Astrocyte of the spinal cord (primary cell): ENCODE results near the gene GLYAT.

ENCODE experiments used
- DNase-seq: peaks from one replicate; pipeline ENCODE4 v3.0.0; 2011; ENCODE audit warnings: low read depth, low spot score
- H3K4me3 ChIP-seq: 2 replicates; pipeline ENCODE4 v1.5.1; 2011; ENCODE audit warnings: low read depth, mild to moderate bottlenecking, low read length, moderate library complexity
- in situ Hi-C: cut with HindIII; loops from 2 replicates; pipeline ENCODE4 v1.10.0; 2017; ENCODE audit warnings: low sequenced_read_pairs
- TF ChIP-seq, protein P1 (sequence below): IDR thresholded peaks from 2 replicates; pipeline ENCODE4 v1.5.1; 2012; ENCODE audit warnings: low read depth, mild to moderate bottlenecking, low read length, inconsistent platforms

The GLYAT gene

DNA sequence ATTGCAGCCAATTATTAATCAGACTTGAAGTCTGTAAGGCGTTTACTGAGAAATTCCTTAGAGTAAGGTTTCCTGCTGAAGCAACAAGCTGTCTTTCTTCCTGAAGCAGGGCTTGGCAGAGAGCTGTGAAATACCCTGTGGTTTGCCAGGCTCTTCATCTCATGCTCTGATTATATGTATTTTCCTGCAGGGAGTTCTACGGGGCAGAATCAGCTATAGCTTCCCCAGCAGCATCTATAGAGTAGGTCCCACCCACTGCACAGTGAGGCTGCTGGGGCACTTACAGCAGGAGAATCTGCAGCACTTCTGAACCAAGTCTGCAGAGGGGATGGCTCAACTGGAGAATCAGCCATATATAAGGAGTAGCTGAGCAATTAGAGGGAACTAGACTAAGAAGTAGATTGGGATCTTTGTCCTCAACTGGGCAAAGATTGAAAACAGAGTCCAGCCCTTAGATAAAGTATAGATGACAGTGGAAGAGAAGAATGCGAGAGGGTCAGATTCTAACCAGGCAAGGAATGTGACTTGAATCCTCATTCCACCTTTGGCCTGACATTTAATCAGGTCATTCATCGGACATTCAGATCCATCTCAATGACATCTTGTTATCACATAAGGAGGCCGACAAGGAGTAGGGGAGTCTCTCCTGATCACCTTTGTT, 71.7 kb downstream of the GLYAT start:
- TF ChIP-seq, protein P1, sequence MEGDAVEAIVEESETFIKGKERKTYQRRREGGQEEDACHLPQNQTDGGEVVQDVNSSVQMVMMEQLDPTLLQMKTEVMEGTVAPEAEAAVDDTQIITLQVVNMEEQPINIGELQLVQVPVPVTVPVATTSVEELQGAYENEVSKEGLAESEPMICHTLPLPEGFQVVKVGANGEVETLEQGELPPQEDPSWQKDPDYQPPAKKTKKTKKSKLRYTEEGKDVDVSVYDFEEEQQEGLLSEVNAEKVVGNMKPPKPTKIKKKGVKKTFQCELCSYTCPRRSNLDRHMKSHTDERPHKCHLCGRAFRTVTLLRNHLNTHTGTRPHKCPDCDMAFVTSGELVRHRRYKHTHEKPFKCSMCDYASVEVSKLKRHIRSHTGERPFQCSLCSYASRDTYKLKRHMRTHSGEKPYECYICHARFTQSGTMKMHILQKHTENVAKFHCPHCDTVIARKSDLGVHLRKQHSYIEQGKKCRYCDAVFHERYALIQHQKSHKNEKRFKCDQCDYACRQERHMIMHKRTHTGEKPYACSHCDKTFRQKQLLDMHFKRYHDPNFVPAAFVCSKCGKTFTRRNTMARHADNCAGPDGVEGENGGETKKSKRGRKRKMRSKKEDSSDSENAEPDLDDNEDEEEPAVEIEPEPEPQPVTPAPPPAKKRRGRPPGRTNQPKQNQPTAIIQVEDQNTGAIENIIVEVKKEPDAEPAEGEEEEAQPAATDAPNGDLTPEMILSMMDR: no peak
- DNase-seq: no peak
- H3K4me3 ChIP-seq: no peak overlapping the region
- in situ Hi-C loops: no loop called here

DNA sequence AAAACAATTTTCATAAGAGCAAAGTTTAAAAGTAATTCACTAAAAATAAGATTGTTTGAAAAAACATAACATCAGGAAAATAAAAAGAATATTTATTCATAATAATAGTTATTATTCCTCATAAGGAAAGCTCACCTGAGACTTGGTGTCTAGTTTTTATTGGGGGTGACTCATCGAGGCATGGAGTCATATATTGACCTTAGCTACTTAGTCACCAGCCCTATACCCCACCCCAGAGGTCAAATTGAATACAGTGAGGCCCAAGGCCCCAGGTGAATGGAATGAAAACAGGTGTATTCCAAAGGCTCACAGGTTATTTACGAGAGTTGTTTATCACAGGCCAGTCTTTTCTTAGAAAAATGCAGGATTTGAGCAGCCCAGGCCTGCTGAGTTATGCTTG, 72.3 kb downstream of the GLYAT start:
- no peak for DNase-seq
- TF ChIP-seq, protein P1: no peak
- H3K4me3 ChIP-seq: no peak overlapping the region
- in situ Hi-C loops: no loop called here
